Vagina (tissue), 2 donors: Measurements from ENCODE around the gene AKAP5. TPM values are rescaled to one million over a fixed set of nuclear protein-coding genes. Genes with fewer than 3 reads are reported as not detected.

Experiments
- DNase-seq, 2 donors: peaks; one replicate each; pipeline ENCODE4 v3.0.0-alpha.2; 2017; ENCODE audit errors: extremely low spot score in 2 of 2
- H3K27ac ChIP-seq: fragments of 200-600 bp; sonication (generic); one replicate; pipeline ENCODE4 v1.5.1; 2019
- H3K27me3 ChIP-seq: fragments of 200-600 bp; sonication (generic); one replicate; pipeline ENCODE4 v1.5.1; 2019
- H3K36me3 ChIP-seq, 2 donors: fragments of 200-600 bp; sonication (generic); one replicate each; pipeline ENCODE4 v1.5.1; 2017 to 2019
- H3K4me1 ChIP-seq: fragments of 200-600 bp; sonication (generic); one replicate; pipeline ENCODE4 v1.5.1; 2019
- H3K4me3 ChIP-seq, 2 donors: fragments of 200-600 bp; sonication (generic); 1 replicate in 1 of 2; 2 replicates in 1 of 2; pipeline ENCODE4 v1.5.1; 2016 to 2019
- H3K9me3 ChIP-seq: fragments of 200-600 bp; sonication (generic); one replicate; pipeline ENCODE4 v1.5.1; 2019
- CTCF ChIP-seq, 3 experiments: fragments of 450-650 bp in 2 of 3; fragments of 200-600 bp in 1 of 3; sonication (generic) in 1 of 3; IDR thresholded peaks; one replicate each; pipeline ENCODE4 v1.5.1; 2017 to 2019; ENCODE audit warnings: antibody characterized with exemption in 3 of 3, mild to moderate bottlenecking in 2 of 3, moderate library complexity in 2 of 3
- POLR2A ChIP-seq, 2 donors: fragments of 450-650 bp; IDR thresholded peaks; one replicate each; pipeline ENCODE4 v1.6.1; 2017; ENCODE audit warnings: antibody characterized with exemption in 2 of 2, mild to moderate bottlenecking in 2 of 2, moderate library complexity in 2 of 2
- POLR2AphosphoS5 ChIP-seq, 2 donors: sonication (generic); formaldehyde crosslinking; IDR thresholded peaks; one replicate each; pipeline ENCODE4 v1.9.0; 2017; ENCODE audit warnings: antibody characterized with exemption in 2 of 2, mild to moderate bottlenecking in 2 of 2, low read depth in 1 of 2; ENCODE audit not compliant: insufficient read depth in 1 of 2
- intact Hi-C: fragments of 100-400 bp; cut with DNase I; formaldehyde crosslinking; loops from one replicate; pipeline ENCODE4 v1.15.1; 2023
- total RNA-seq: library from RNA; depleted of rRNA; stranded (reverse); fragments of >200 nt; gene quantifications from one replicate; pipeline ENCODE4 v1.2.3, GENCODE V29; 2016

The AKAP5 gene
- total RNA-seq, 1 donor from 2014 or later, result 0.49 TPM

DNA sequence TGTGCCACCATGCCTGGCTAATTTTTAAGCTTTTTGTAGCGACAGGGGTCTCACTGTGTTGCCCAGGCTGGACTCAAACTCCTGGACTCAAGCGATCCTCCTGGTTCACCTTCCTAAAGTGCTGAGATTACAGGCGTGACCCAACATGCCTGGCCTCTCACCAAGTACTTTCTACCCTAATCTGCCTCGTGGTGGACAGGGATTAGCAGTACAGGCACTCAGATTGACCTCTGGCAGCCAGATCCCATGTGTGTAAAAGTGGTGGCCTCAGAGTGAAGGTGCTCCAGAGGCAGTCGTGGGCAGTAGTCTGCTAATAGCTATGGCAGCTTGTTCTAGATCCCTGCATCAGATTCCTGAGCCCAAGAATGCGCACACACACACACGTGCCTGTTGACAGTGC, 46.3 kb upstream of the AKAP5 start:
- no peak for DNase-seq
- Histone ChIP-seq H3K27me3 (no peaks in the 10 kb centered on the region), H3K27ac (no peak overlapping the region), H3K4me3 (no peak overlapping the region), H3K9me3 (no peaks in the 10 kb centered on the region), H3K36me3 (peaks cover 0 to 52% of the 10 kb centered on the region in 2 donors), H3K4me1 (no peaks in the 10 kb centered on the region)
- intact Hi-C loops, result no loop called here
- TF ChIP-seq CTCF (IDR thresholded peaks at IDR 0.05) (no peak), POLR2A (IDR thresholded peaks at IDR 0.05) (no peak), POLR2AphosphoS5 (IDR thresholded peaks at IDR 0.05; ENCODE audit: insufficient read depth in 1 of 2, low read depth in 1 of 2) (no peak)

GRCh38 chr14:64421166-64421565, 44.1 kb upstream of the AKAP5 start:
- Histone ChIP-seq H3K9me3 (no peaks in the 10 kb centered on the region), H3K36me3 (peaks cover 0 to 37% of the 10 kb centered on the region in 2 donors), H3K4me1 (no peaks in the 10 kb centered on the region), H3K27ac (no peak overlapping the region), H3K4me3 (no peak overlapping the region), H3K27me3 (no peaks in the 10 kb centered on the region)
- no peak for DNase-seq
- TF ChIP-seq CTCF (IDR thresholded peaks at IDR 0.05) (no peak), POLR2A (IDR thresholded peaks at IDR 0.05) (no peak), POLR2AphosphoS5 (IDR thresholded peaks at IDR 0.05; ENCODE audit: insufficient read depth in 1 of 2, low read depth in 1 of 2) (no peak)
- intact Hi-C loops, result no loop called here

GRCh38 chr14:64422005-64422404, 43.3 kb upstream of the AKAP5 start:
- Histone ChIP-seq H3K9me3 (no peaks in the 10 kb centered on the region), H3K4me1 (no peaks in the 10 kb centered on the region), H3K4me3 (no peak overlapping the region), H3K27me3 (no peaks in the 10 kb centered on the region), H3K36me3 (peaks cover 0 to 29% of the 10 kb centered on the region in 2 donors), H3K27ac (no peak overlapping the region)
- DNase-seq, result no peak
- intact Hi-C loops, result no loop called here
- TF ChIP-seq CTCF (IDR thresholded peaks at IDR 0.05) (no peak), POLR2A (IDR thresholded peaks at IDR 0.05) (no peak), POLR2AphosphoS5 (IDR thresholded peaks at IDR 0.05; ENCODE audit: insufficient read depth in 1 of 2, low read depth in 1 of 2) (no peak)

- intact Hi-C loops, result no loop called here
- no peaks in the 10 kb centered on the region for H3K9me3 ChIP-seq
Observed at GRCh38 chr14:64422756-64423155, 42.5 kb upstream of the AKAP5 start.

DNA sequence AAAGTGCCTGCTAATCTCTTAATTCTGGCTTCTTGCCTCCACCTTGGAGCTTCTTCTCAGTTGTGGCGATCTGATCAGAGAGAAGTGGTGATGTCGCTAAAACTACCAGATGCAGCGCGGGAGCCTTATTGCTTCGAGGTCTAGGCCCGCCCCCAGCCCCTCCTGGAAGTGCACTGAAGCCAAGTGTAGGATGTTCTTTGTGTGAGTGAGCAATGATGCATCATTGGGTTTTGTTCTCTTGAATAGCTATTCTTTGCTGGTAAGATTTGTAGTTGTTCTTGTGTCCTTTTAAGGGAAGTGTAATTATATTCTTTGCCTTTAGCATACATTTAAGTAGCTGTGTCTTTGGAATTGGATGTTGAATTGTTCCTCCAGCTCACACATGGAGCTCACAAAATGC, 41.3 kb upstream of the AKAP5 start:
- H3K9me3 ChIP-seq, result no peaks in the 10 kb centered on the region
- no peak overlapping the region for H3K27ac ChIP-seq
- intact Hi-C loops, result no loop called here
- H3K36me3 ChIP-seq, result peaks cover 0 to 25% of the 10 kb centered on the region in 2 donors
- no peak for TF ChIP-seq POLR2AphosphoS5 (IDR thresholded peaks at IDR 0.05; ENCODE audit: insufficient read depth in 1 of 2, low read depth in 1 of 2)
- TF ChIP-seq CTCF (IDR thresholded peaks at IDR 0.05), result no peak
- TF ChIP-seq POLR2A (IDR thresholded peaks at IDR 0.05), result no peak
- H3K4me3 ChIP-seq, result no peak overlapping the region
- no peak for DNase-seq
- H3K27me3 ChIP-seq, result no peaks in the 10 kb centered on the region
- no peaks in the 10 kb centered on the region for H3K4me1 ChIP-seq

More at GRCh38 chr14:64422756-64423155, 42.5 kb upstream of the AKAP5 start:
- TF ChIP-seq POLR2A (IDR thresholded peaks at IDR 0.05), result no peak
- Histone ChIP-seq H3K27me3 (no peaks in the 10 kb centered on the region), H3K27ac (no peak overlapping the region), H3K4me3 (no peak overlapping the region), H3K36me3 (peaks cover 0 to 32% of the 10 kb centered on the region in 2 donors), H3K4me1 (no peaks in the 10 kb centered on the region)
- no peak for DNase-seq
